HG03571 (cell line): ENCODE results near the gene ZNF445.
"Not testable (repeated sequence)": the region's sequence is repeated elsewhere in the genome, so short reads cannot be mapped to it uniquely, and the experiment has no call there.

Experiments used
- ATAC-seq: cut with Tn5 transposase; IDR thresholded peaks from one replicate; pipeline ENCODE4 v1.9.1; 2021; ENCODE audit not compliant: unreplicated experiment

ZNF445 gene

DNA sequence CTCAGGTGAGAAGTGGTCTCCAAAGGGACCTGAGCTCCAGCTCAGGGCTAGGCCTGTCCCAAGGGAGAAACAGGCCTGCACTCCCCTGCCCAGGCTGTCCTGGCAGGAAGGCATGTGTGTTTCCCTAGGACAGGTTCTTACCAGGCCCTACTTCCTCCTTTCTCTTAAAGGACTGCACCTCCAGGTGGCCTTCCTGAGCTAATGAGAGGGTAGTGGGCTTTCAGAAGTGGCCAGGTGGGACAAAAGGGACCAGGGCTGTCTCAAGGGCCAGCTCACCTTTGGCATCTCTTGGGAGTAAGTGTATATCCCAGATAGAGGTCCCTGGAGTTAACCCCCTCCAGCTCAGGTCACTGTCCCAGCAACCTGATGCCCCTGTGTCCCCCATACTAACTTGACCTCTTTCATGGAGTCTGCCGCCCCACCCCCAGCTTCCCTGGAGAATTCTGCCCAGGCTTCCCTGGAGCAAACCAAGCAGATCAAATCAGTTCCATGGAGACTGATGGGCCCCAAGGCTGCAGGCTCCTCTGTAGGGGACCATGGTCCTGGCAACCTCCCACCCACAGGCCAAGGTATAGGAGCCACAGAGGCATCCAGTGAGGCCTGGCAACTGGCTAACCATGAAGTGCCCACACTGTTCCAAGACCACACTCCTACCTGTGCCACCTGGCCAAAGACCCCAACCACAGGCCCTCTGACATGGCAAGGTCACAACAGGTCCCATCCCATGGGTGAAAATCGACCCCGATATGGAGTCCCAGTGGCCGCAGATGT, 67.6 kb downstream of the ZNF445 start:
- no peak for ATAC-seq

DNA sequence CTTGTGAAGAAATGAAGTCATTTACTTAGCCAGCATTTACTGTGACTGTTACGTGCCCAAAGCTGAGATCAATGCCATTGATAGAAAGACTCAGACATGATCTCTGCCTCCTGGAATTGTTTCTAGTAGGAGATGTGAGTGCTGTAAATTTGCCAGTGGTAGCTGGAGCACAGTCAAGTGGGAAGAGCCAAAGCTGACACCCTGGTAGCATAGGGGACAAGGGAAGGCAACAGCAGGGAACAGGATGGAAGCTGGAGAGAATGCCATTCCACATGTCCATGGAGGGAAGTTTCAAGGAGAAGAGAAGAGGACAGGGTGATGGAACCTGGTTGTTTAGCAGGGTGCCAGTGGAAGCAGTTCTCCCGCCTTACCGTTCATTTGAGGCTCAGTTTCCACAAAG, 74.9 kb downstream of the ZNF445 start:
- no peak for ATAC-seq

DNA sequence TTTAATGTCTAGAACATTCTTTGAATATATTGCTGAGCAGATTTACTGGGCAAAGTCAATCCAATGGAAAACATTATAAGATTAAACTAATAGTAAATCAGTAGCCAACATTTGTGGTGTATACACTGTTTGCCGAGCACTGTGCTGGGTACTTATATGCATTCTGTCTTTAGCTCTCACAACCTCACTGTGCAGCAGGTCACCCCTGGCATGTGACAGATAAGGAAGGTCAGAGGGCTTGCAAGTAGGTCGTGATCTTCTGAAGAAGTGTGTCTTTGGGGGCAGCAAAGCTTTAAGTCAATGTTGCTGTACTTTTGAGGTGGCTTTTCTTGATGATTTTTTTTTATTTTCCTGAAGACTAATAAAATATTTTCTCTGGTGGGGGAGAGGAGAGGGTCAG, 76.7 kb downstream of the ZNF445 start:
- no peak for ATAC-seq

DNA sequence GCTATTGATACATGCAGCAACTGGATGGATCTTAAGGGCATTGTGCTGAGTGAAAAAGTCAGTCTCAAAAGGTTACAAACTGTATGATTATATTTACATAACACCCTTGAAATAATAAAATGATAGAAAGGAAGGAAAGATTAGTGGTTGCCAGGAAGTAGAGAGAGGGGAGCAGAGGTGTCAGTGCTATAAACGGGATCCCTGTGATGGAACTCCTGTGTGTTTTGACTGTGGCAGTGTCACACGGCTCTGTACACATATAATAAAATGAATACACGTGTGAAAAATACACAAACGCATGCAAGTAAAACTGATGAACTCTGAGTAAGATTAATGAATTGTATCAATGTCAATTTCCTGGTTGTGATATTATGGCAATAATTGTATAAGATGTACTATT, 78.6 kb downstream of the ZNF445 start:
- no peak for ATAC-seq

DNA sequence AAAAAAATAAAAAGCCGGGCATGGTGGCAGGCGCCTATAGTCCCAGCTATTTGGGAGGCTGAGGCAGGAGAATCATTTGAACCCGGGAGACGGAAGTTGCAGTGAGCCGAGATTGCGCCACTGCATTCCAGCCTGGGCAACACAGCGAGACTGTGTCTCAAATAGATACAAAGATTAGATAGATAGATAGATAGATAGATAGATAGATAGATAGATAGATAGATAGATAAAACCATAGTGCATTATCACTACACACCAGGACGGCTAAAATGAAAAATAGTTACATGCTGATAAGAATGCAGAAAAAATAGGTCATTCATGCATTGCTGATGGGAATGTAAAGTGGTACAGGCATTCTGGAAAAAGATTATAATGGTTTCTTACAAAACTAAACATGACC, 79.2 kb downstream of the ZNF445 start:
- not testable (repeated sequence) for ATAC-seq

DNA sequence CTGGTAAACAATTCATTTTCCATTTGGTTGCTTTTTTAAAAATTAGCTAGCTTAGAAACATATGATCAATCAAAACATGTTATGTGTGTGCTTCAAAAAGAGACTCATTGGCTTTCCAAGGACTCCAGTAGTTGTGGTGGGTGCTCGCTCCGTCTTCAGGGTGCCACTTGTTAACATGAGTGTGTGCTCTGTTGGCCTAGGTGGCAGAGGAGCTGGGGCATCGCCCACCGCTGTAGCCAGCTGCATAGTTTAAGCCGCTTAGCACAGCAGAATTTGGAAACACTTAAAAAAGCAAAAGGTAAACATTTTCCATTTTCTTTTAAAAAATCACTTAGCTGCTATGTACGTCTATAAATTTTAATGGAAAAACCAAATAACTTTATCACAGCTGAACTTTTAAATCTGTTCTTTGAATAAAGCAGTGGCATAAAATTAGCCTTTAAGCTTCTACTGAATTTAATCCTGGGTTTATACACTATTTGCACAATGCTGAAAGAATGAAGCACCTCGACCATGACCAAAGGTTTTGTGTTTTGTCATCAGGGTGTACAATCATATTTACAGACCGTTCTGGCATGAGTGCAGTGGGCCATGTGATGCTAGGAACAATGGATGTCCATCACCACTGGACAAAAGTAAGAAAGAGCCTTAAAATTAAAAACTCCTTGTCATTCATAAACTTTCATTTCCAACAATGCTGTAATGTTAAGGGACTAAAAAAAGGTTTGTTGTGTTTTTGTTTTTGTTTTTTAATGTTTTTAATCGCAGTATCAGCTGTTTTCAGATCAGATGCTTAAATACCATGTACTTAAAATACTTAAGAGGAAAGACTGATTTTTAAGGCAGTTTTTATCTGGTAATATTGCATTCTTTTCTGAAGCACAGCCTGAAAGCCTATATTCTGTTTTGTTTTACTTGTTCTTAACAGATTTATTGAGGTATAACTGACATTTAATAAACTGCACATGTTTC, 81.0 kb downstream of the ZNF445 start:
- no peak for ATAC-seq

DNA sequence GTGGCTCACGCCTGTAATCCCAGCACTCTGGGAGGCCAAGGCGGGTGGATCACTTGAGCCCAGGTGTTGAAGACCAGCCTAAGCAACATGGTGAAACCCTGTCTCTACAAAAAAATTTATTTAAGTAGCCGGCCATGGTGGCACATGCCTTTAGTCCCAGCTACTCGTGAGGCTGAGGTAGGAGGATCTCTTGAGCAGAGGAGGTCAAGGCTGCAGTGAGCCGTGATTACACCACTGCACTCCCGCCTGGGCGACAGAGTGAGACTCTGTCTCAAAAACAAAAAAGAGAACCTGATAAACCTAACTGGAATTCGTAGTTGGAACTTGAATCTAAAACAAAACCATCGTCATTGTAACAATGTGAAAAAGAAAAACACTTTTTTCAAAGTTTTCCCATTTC, 81.8 kb downstream of the ZNF445 start:
- no peak for ATAC-seq

DNA sequence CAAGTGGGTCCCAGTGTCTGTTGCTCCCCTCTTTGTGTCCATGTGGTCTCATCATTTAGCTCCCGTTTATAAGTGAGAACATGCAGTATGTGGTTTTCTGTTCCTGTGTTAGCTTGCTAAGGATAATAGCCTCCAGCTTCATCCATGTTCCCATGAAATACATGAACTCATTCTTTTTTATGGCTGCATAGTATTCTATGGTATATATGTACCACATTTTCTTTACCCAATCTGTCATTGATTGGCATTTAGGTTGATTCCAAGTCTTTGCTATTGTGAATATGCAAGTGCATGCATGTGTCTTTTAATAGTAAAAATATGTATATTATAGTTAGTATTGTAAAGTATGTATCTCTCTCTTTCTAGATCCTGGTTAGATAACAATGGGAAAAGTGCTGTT, 85.0 kb downstream of the ZNF445 start:
- no peak for ATAC-seq

DNA sequence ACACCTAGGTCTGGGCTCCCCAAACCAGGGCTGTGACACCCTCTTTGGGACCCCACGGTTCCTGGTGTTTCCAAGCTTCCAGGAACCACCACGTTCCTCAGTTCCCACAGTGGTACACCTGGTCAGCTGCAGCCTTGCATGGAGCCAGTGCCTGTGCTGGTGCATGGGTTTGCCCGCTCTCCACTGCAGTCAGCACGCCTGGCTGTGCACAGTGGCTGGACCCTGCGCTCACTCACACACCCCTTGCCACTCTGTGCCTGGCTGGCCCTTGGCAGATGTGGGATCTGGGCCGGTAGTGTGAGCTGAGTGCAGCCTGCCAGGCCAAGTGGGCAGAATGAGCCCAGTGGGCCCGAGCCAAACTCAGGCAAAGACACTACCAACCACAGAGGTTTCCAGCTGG, 90.1 kb downstream of the ZNF445 start:
- no peak for ATAC-seq
